Measurements from ENCODE around the gene METTL2B. TPM values are rescaled to one million over a fixed set of nuclear protein-coding genes. Genes with fewer than 3 reads are reported as not detected.

Gene METTL2B
- total RNA-seq, 1 donor from 2014 or later: 50.1 TPM

DNA sequence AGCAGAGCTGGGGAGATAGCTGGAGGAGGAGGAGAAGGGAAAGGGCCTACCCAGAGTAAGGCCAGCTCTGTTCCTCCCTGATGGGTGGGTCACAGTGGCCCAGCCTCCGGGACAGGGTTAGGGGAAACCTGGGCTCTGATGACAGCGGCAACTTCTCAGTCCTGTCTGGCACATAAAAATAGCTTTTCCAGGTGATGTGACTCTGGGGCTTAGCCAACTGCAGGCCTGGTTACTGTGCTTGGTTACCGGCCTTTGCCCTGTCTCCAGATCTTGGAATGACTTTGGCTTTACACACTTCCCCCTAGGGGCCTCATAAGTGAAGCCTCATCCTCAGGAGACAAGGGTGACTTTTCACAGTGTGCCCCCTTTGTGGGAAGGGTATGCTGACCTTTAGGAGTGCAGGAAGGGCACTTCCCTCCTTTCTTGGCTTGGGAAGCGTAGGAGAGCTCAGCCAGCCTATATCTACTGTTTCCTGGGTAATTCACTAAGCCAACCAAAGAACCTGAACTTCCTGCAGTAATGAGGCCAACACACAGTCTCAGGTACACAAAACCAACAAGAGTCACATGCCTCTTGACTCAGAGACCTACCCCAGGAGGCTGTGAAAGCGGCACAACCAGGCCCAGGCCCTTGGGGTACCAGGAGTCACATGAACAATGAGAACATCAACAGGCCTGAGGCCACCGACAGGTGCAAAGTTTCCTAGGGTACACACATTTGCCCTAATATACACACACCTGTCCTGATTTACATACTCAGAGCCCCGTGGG, 32.5 kb upstream of the METTL2B start:
- Histone ChIP-seq H3K9me3 (ENCODE audit: low read depth) (no peaks in the 10 kb centered on the region), H2AFZ (replicated peaks) (peak overlapping the region; percentile 32), H3K4me2 (no peak overlapping the region), H4K20me1 (ENCODE audit: low read depth) (no peaks in the 10 kb centered on the region), H3K4me3 (no peak overlapping the region), H3K27me3 (no peaks in the 10 kb centered on the region), H3K27ac (no peak overlapping the region), H3K9ac (no peak overlapping the region), H3K79me2 (ENCODE audit: low read depth) (no peaks in the 10 kb centered on the region), H3K4me1 (no peaks in the 10 kb centered on the region), H3F3A (ENCODE audit: low read depth) (no peaks in the 10 kb centered on the region), H3K36me3 (no peaks in the 10 kb centered on the region)
- H3K4me1 Mint-ChIP-seq: no peaks in the 10 kb centered on the region
- H3K4me3 Mint-ChIP-seq: no peak overlapping the region
- peaks cover 4% of the 10 kb centered on the region for H3K27me3 Mint-ChIP-seq (ENCODE audit: insufficient read depth, low read depth)
- no peak for DNase-seq (ENCODE audit: low spot score)
- TF ChIP-seq EZH2phosphoT487 (IDR thresholded peaks at IDR 0.05) (no peak), EZH2 (IDR thresholded peaks at IDR 0.05) (no peak), CTCF (IDR thresholded peaks at IDR 0.05) (no peak)
- no peaks in the 10 kb centered on the region for H3K36me3 Mint-ChIP-seq
- no peak overlapping the region for H3K27ac Mint-ChIP-seq
- no peaks in the 10 kb centered on the region for H3K9me3 Mint-ChIP-seq

GRCh38 chr7:128446306-128446705, 30.2 kb upstream of the METTL2B start:
- no peak overlapping the region for H3K4me3 ChIP-seq
- no peak for DNase-seq (ENCODE audit: low spot score)
- H3K9me3 ChIP-seq (ENCODE audit: low read depth): no peaks in the 10 kb centered on the region
- no peak overlapping the region for H3K4me2 ChIP-seq
- H4K20me1 ChIP-seq (ENCODE audit: low read depth): no peaks in the 10 kb centered on the region
- Mint-ChIP-seq H3K9me3 (no peaks in the 10 kb centered on the region), H3K4me1 (no peaks in the 10 kb centered on the region), H3K27ac (no peak overlapping the region), H3K27me3 (ENCODE audit: insufficient read depth, low read depth) (peaks cover 2% of the 10 kb centered on the region), H3K4me3 (no peak overlapping the region), H3K36me3 (no peaks in the 10 kb centered on the region)
- no peak for TF ChIP-seq EZH2phosphoT487 (IDR thresholded peaks at IDR 0.05)
- no peak for TF ChIP-seq CTCF (IDR thresholded peaks at IDR 0.05)
- TF ChIP-seq EZH2 (IDR thresholded peaks at IDR 0.05): no peak
- H2AFZ ChIP-seq (replicated peaks): no peak overlapping the region
- H3K27ac ChIP-seq: no peak overlapping the region
- no peaks in the 10 kb centered on the region for H3K27me3 ChIP-seq
- no peak overlapping the region for H3K9ac ChIP-seq
- no peaks in the 10 kb centered on the region for H3K36me3 ChIP-seq
- no peaks in the 10 kb centered on the region for H3K4me1 ChIP-seq
- H3F3A ChIP-seq (ENCODE audit: low read depth): no peaks in the 10 kb centered on the region
- H3K79me2 ChIP-seq (ENCODE audit: low read depth): no peaks in the 10 kb centered on the region

DNA sequence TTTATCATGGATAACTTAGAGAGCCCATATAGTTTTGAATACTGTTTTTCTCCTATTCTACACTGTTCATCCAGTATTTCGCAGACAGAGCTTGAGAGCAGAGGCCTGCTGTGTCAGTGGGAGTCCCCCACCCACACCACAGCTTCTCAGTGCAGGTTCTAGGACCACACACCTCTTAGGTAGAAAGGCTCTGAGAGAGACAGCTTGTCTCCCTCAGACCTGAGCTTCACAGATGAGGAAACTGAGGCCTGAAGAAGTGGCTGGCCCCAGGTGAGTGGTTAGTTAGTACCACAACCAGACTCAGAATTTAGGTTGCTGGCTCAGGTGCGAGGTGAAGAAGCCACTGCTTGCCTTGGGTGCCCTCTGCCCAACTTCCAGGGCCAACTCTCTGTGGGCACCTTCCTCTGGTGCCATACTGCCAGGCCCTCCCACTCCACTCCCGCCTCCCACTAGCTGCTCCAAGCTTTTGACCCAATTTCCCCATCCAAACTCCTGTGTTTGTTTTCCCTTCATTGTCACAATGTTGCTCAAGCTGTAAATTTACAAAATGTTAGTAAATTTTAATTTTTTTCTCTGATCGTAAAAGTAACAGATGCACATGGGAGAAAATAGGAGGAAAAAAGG, 28.5 kb upstream of the METTL2B start:
- Mint-ChIP-seq H3K27me3 (ENCODE audit: insufficient read depth, low read depth) (peaks cover 6% of the 10 kb centered on the region), H3K9me3 (no peaks in the 10 kb centered on the region), H3K4me1 (no peaks in the 10 kb centered on the region), H3K27ac (no peak overlapping the region), H3K36me3 (no peaks in the 10 kb centered on the region), H3K4me3 (no peak overlapping the region)
- H3K27ac ChIP-seq: no peak overlapping the region
- H3K4me3 ChIP-seq: no peak overlapping the region
- TF ChIP-seq EZH2 (IDR thresholded peaks at IDR 0.05) (no peak), CTCF (IDR thresholded peaks at IDR 0.05) (no peak), EZH2phosphoT487 (IDR thresholded peaks at IDR 0.05) (no peak)
- no peaks in the 10 kb centered on the region for H3F3A ChIP-seq (ENCODE audit: low read depth)
- no peak for DNase-seq (ENCODE audit: low spot score)
- no peaks in the 10 kb centered on the region for H4K20me1 ChIP-seq (ENCODE audit: low read depth)
- H3K79me2 ChIP-seq (ENCODE audit: low read depth): no peaks in the 10 kb centered on the region
- H3K4me2 ChIP-seq: no peak overlapping the region
- H3K4me1 ChIP-seq: no peaks in the 10 kb centered on the region
- no peaks in the 10 kb centered on the region for H3K36me3 ChIP-seq
- no peaks in the 10 kb centered on the region for H3K9me3 ChIP-seq (ENCODE audit: low read depth)
- H3K9ac ChIP-seq: no peak overlapping the region
- H3K27me3 ChIP-seq: no peaks in the 10 kb centered on the region
- H2AFZ ChIP-seq (replicated peaks): no peak overlapping the region

All from neural progenitor cell (in vitro differentiated cells).